ENCODE data around the gene C2orf68. TPM values are rescaled to one million over a fixed set of nuclear protein-coding genes. Genes with fewer than 3 reads are reported as not detected.
"Not testable (repeated sequence)": the region's sequence is repeated elsewhere in the genome, so short reads cannot be mapped to it uniquely, and the experiment has no call there.

C2orf68 gene
- total RNA-seq, 2 donors from 2014 or later = 15.8 to 18.4 TPM

GRCh38 chr2:85560403-85560726, 51.5 kb downstream of the C2orf68 start:
- not testable (repeated sequence) for DNase-seq (ENCODE audit: low spot score)
- intact Hi-C loops (cut with DNase I) = loop anchor here in 1 of 2 donors (5.0 kb wide), 1 partner anchor 42 kb away; the partner anchor contains the start of gene TMEM150A

- intact Hi-C loops (cut with DNase I) = no loop called here
- no peak for DNase-seq (ENCODE audit: low spot score)
These were observed 53.7 kb downstream of the C2orf68 start for GRCh38 chr2:85558160-85558559.

- no peak for DNase-seq (ENCODE audit: low spot score)
- intact Hi-C loops (cut with DNase I) = no loop called here
These were observed 54.7 kb downstream of the C2orf68 start for GRCh38 chr2:85557130-85557529.

Other genes starting within 250 kb of the C2orf68 start
- gene CAPG, start 201.7 kb downstream of the C2orf68 start, total RNA-seq = 10 to 100 TPM; 56.6 to 72.1 TPM
- not detected for gene SH2D6, start 193.4 kb downstream of the C2orf68 start, total RNA-seq
- gene MAT2A, start 72.9 kb downstream of the C2orf68 start, total RNA-seq = 100 to 1,000 TPM; 233 to 277 TPM
- gene GGCX, start 50.6 kb downstream of the C2orf68 start, total RNA-seq = 10 to 100 TPM; 26.3 to 31.2 TPM
- gene VAMP8, start 34.5 kb downstream of the C2orf68 start, total RNA-seq = 10 to 100 TPM; 29.7 to 54.9 TPM
- 10 to 100 TPM; 79.9 to 96.2 TPM for gene VAMP5, start 27.6 kb downstream of the C2orf68 start, total RNA-seq
- gene RNF181, start 16.3 kb downstream of the C2orf68 start, total RNA-seq = 10 to 100 TPM; 88.3 to 99.2 TPM
- 10 to 100 TPM; 18.3 to 18.5 TPM for gene TMEM150A, start 9.4 kb downstream of the C2orf68 start, total RNA-seq
- 10 to 100 TPM; 32.7 to 33.0 TPM for gene USP39, start 4.1 kb upstream of the C2orf68 start, total RNA-seq
- 1 to 10 TPM in 1 of 2 donors, not detected in 1; 1.7 TPM for gene SFTPB, start 56.1 kb upstream of the C2orf68 start, total RNA-seq
- gene GNLY, start 82.3 kb upstream of the C2orf68 start, total RNA-seq = 1 to 10 TPM; 2.4 to 5.3 TPM
- 10 to 100 TPM; 16.6 to 17.5 TPM for gene ATOH8, start 141.9 kb upstream of the C2orf68 start, total RNA-seq

Measured in posterior vena cava (tissue), 2 donors.